ENCODE results near the gene SLC39A11.

The SLC39A11 gene

GRCh38 chr17:73039282-73039681 lies 53.2 kb downstream of the SLC39A11 start:
- no peak for DNase-seq

- DNase-seq = no peak
These were observed 61.0 kb downstream of the SLC39A11 start for GRCh38 chr17:73031472-73031871.

GRCh38 chr17:73030995-73031394 lies 61.5 kb downstream of the SLC39A11 start:
- DNase-seq = no peak

GRCh38 chr17:73030501-73030921 lies 62.0 kb downstream of the SLC39A11 start:
- DNase-seq = no peak

DNA sequence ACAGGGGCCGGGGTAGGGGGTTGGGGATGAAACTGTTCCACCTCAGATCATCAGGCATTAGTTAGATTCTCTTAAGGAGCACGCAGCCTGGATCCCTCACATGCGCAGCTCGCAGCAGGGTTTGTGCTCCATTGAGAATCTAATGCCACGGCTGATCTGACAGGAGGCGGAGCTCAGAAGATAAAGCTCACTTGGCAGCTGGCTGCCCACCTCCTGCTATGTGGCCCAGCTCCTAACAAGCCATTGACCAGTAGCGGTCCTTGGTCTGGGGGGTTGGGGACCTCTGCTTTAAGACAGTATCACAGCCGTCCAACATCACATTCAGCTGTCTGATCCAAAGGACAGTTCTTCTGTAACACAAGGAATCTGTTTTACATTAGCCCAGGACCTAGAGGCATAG lies 62.5 kb downstream of the SLC39A11 start:
- DNase-seq = no peak

- no peak for DNase-seq
These were observed 63.5 kb downstream of the SLC39A11 start for GRCh38 chr17:73029021-73029420.

DNA sequence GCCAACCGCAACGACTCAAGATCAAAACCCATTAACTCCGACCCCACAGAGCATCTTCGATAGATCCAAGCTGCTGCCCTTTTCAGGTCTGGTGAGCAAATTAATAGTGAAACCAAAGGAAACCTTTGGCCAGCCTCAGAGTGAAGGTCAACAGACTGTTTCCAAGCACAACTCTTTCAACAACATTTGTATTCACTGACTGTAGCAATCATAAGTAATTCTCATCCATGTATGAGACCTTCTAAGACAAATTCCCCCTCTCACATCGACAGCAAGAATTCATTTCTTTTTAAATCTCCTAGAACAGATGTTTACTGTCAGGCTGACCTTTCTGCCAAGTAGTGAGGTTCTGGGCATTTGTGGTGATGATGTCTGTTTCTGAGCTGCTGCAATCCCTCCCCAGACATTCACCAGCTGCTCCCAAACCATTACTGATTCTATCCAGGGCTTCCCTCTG lies 64.2 kb downstream of the SLC39A11 start:
- DNase-seq = no peak

DNA sequence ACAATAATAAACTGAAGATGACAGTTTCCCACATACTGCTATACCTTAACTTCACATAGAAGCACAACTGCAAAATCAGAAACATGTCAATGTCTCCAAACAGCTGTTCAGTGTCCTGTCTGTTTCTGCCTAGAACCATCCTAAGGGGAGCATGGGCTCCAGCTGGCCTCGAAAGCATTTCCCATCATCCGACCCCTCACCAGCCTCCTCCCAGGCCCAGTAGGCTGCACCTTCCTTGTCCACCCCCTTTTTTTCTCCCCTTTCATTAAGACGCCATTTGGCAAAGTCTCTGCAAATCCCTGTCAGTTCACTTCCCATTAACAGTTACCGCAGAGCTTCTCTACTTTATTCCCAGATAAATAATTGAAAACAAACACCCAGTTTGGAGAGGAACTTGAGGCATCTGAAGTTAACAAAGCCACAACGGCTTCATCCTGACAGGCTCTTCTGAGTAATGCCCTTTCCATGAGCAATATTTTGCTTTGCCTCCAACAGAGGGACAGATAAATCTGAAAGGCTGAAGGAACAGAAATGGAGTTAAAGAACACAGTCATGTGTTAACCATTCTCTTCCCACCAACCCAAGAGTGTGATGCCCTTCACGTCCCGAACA lies 65.3 kb downstream of the SLC39A11 start:
- DNase-seq = no peak

DNA sequence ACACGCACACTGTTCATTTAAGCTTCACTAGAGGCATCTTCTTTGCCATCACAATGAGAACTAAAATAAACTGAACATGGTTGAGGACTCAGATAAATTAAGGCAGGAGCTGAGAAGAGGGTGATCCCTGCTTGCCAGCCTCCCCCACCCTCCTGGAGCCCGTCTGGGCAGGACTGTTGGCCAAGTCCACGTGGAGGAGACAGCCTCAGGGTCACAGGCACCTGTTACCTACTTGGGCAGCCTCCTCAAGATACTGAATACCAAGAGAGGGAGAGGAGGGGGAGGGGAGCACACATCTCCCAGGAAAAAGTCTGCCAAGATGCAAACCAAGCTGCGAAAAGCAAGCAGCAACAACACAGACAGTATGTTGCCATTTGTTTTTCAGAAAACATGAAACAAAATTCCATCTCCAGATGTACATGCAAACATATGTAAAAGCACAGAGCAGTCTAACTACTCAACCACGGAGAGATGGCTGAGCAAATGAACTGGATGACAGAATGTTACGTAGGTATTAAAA lies 67.4 kb downstream of the SLC39A11 start:
- no peak for DNase-seq

- DNase-seq = no peak
These were observed 68.7 kb downstream of the SLC39A11 start for GRCh38 chr17:73023759-73024158.

DNA sequence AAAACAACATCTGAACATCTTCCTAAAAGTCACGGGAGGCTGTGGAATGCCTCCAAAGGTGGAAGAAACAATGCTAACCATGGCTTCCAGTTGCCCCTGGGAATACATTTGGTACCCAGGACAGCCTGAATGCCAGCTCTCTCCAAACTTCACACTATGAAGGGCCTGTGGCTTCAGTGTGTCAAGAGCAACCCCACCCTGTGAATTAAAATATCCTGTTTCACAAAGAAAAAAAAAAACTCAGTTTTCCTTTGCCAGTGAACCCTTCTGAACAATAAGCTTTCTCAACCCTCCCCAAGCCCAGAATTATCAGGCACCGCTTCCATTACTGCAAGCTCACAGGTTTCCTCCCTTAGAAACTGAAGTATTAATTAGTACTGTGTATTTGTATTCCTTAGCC lies 69.8 kb downstream of the SLC39A11 start:
- DNase-seq = no peak

- DNase-seq = no peak
These were observed 70.7 kb downstream of the SLC39A11 start for GRCh38 chr17:73021771-73022170.

DNA sequence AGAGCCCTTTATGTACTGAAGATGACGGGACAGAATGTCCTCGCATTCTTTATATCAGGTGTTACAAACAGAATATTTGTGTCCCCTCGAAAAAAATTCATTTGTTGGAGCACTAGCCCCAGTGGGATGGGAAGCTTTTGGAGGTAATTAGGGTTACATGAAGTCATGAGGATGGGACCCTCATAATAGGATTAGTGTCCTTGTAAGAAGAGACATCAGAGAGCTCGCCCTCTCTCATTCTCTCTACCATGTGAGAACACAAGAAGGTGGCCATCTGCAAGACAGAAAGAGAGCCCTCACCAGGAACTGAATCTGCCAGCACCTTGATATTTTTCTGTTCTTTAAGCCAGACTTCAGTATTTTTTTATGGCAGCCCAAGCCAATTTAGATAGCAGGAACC lies 72.4 kb downstream of the SLC39A11 start:
- no peak for DNase-seq

DNA sequence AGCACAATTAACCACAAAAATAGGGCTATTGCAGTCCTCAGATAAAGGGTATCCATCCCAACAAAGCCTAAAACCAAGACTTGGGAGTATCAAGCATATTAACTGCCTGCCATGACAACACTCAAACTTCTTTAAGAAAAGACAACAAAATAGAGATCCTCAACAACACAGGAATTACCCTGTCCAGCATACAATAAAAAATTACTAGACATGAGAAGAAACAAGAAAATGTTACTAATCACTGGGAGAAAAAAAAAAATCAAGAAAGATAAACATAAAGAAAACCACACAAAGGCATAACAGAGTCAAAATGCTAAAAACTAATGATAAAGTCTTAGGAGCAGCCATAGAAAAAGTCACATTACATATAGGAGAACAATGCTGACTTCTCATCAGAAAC lies 73.9 kb downstream of the SLC39A11 start:
- DNase-seq = no peak

GRCh38 chr17:73017658-73018057 lies 74.8 kb downstream of the SLC39A11 start:
- DNase-seq = no peak

DNA sequence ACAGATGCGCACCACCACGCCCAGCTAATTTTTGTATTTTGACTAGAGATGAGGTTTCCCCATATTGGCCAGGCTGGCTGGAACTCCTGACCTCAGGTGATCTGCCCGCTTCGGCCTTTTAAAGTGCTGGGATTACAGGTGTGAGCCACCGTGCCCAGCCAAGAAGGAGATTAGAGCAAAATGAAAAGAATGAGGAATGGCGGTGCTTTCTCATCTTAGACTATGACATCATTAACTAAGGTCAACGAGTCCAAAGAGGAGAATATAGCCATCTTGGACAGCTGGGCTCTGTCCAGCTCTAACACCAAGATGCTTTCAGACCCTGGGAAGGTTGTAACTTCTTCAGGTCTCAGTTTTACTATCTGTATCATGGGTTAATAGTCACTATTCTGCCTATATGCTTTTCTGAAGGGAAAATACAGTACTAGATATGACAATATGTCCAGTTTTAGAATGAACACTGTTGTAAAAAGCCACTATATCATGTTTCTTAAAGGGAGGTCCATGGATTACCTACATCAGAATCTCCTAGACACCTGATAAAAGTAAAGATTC lies 76.7 kb downstream of the SLC39A11 start:
- DNase-seq = no peak

DNA sequence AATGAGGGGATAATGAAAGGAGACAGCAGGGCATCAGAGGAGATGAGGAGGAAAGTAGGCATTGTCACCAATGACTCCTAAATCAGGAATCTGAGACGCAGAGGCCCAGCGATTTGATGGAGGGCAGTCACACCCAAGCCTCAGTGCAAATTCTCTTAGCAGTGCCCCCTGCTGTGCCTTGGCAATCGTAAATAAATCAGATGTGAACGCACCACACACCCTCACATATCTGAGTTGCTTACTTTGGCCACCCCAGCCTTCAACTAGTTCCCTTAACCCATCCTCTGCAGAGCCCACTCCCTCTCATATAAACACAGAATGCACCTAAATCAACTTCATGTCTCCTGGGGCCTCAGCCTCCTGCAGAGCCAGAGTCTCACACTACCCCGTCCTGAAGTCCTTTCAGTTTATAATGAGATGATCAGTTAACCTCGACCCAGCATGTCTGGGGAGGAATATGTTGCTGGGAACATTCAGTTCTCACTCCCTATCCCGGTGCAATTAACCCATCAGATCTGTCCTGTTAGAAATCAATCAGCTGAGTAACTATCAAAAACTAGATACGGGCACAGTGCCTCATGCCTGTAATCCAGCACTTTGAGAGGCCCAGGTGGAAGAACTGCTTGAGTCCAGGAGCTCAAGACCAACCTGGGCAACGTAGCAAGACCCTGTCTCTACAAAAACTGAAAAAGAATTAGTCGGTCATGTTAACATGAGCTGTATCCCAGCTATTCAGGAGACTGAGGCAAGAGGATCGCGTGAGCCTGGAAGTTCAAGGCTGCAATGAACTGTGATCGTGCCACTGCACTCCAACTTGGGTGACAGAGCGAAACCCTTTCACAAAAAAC lies 78.4 kb downstream of the SLC39A11 start:
- no peak for DNase-seq

- DNase-seq = no peak
These were observed 79.2 kb downstream of the SLC39A11 start for GRCh38 chr17:73013301-73013700.

DNA sequence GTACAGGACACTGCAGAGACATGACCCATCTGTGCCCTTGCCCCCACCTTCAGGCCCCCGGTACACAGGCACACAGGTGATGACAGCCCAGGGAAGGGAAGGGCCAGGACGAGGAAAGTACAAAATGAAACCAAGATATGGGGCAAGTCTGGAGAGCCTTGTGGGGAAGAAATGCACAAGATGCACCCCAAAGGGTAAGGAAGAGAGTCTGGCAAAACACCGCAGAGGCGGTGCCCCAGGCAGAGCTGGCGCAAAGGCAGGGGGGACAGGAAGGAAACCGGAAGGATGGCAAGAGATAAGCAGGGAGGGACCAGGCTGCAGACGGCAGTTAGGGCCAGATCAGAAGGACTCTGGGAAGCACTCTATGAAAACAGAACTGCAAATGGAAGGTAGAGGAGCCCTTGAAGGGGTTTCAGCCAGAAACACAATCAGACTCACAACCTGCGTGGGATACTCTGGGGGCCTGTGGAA lies 81.4 kb downstream of the SLC39A11 start:
- peak; percentile 78 for DNase-seq

DNA sequence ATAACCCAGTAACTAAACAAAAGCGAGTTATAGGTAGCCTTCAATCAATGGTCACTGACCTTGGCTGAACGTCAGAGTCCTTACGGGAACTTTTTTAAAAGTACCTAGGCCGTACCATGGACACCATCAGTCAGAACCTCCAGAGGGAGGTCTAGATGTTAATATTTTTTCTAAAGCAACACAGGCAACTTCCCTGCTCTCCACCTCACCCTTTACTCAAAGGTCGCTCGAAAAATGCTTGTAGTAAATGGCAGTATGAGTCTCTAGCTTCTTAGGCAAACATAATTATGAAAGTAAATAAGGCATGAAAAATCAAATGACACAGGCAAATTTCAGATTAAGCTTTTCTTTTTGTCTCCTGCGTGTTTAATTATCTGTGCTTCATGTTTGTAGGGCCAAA lies 82.1 kb downstream of the SLC39A11 start:
- DNase-seq = no peak

- no peak for DNase-seq
These were observed 85.1 kb downstream of the SLC39A11 start for GRCh38 chr17:73007407-73007806.

DNA sequence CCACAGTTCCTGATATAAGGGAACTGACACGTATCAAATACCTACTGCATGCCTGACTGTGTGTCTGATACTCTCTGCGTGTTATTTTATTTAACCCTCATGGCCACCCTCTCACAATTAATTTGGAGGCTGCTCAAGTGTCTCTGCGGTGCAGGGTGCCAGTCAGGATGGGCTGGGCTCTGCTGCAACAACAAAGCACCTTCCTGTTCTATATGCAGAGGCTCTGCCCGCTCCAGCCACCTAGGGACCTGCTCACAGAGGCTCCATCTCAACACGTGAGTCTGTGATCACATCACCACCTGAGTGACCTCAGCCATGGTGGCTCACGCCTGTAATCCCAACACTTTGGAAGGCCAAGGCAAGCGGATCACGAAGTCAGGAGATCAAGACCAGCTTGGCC lies 87.1 kb downstream of the SLC39A11 start:
- no peak for DNase-seq

DNA sequence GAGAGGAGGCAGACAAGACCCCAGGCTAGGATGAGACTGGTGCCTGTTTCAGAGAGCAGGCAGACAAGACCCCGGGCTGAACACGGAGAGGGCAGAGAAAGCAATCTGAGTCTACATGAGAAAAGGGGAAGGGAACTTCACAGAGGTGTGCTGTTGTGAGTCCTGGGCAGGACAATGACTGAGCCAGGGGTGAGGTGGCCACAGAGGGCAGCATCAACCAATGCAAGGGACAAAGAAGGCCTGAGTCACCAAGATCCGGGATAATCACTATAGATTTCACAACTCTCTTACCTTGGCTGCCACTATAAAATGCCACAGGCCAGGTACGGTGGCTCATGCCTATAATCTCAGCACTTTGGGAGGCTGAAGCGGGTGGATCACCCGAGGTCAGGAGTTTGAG lies 89.0 kb downstream of the SLC39A11 start:
- no peak for DNase-seq

DNA sequence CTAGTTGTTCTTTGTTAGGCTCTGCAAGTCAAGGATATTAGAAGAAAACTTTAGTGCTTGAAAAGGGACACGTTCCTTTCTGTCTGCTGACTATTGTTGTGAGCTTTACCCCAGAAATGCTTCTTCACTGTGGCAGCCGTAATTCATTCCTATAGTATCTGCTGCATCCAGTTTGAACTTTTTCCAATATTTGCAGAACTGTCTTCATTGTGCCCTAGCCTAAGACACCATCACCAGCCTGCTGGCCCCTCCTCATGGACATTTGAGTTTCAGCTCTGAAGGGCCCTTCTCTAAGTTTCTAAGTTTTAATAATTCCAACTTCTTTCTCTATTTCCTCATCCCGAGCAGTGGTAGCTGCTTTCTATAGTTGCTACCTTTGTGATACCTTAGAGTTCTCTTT lies 91.7 kb downstream of the SLC39A11 start:
- no peak for DNase-seq

Data from GDM1 (cell line).